OCI-LY7 (cell line): ENCODE results near the gene EEF1A2.

Experiments used
- EZH2phosphoT487 ChIP-seq: fragments of 200-600 bp; sonication (generic); IDR thresholded peaks from 2 replicates; pipeline ENCODE4 v1.6.1; 2018; ENCODE audit warnings: low read depth, borderline replicate concordance, mild to moderate bottlenecking, mixed run types, antibody characterized with exemption, low read length, moderate library complexity, mixed read lengths
- TF ChIP-seq, protein P1 (sequence below): fragments of 200-600 bp; sonication (generic); conservative IDR thresholded peaks from 2 replicates; pipeline ENCODE4 v1.5.1; 2014; ENCODE audit warnings: mild to moderate bottlenecking, antibody characterized with exemption, low read length, moderate library complexity, mixed read lengths

DNA sequence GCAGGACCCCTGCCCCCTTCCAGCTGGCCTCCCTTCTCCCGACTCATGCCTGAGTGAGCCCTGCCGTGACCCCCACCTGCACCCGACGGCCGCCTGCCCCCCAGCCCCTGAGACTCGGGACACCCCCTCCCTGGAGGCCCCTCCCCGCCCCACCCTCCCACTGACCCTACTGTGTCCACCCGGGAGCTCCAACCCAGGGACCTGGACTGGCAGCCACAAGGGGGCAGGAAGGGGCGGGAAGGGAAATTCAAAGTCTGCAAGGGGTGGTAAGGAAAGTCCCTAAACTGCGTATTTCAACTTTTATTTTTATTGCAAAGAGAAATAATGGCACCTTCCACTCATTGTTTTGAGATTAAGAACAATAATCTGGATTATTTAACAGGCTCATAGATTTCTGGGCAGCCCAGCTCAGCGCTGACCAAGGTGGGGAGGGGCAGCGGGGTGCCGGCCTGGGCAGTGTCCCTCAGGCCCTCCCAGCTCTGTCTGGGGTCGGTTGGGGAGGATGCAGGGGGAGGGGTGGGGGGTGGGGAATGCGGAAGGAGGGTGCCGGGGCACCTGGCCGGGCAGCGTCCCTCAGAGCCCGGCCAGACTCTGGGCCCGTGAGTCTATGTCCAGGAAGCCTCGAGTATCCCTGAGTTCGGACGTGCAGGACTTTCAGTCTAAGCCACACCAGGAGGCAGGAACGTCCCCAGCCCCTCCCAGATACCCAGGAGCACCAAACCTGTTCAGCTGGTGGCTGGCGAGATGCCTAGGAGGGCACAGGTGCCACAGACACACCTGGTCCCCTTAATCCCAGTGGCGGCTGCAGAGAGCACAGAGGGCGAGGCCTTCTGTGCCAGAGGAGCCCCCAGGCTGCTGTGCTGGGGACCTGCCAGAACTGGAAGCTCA lies 39.6 kb upstream of the EEF1A2 start:
- TF ChIP-seq, protein P1, sequence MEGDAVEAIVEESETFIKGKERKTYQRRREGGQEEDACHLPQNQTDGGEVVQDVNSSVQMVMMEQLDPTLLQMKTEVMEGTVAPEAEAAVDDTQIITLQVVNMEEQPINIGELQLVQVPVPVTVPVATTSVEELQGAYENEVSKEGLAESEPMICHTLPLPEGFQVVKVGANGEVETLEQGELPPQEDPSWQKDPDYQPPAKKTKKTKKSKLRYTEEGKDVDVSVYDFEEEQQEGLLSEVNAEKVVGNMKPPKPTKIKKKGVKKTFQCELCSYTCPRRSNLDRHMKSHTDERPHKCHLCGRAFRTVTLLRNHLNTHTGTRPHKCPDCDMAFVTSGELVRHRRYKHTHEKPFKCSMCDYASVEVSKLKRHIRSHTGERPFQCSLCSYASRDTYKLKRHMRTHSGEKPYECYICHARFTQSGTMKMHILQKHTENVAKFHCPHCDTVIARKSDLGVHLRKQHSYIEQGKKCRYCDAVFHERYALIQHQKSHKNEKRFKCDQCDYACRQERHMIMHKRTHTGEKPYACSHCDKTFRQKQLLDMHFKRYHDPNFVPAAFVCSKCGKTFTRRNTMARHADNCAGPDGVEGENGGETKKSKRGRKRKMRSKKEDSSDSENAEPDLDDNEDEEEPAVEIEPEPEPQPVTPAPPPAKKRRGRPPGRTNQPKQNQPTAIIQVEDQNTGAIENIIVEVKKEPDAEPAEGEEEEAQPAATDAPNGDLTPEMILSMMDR = peak; percentile 35; the same call in 1 of the 2 replicates
- TF ChIP-seq EZH2phosphoT487 = no peak
